ENCODE results near the gene RERE.

DNA sequence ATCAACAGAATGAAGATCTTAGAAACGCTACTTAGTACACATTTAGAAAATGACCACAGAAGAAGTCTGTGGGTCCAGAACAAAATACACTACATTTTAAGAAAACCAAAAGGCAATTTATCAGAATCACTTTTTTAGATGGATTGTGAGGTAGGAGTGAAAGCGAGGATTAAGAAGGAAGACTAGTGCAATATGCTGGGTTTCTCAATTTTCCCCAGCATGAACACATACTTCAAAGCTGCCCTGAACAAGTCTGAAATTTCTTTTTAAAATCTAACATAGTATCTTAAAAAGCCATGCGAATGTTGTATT is 299.0 kb downstream of the RERE start:
- TF ChIP-seq, protein P1, sequence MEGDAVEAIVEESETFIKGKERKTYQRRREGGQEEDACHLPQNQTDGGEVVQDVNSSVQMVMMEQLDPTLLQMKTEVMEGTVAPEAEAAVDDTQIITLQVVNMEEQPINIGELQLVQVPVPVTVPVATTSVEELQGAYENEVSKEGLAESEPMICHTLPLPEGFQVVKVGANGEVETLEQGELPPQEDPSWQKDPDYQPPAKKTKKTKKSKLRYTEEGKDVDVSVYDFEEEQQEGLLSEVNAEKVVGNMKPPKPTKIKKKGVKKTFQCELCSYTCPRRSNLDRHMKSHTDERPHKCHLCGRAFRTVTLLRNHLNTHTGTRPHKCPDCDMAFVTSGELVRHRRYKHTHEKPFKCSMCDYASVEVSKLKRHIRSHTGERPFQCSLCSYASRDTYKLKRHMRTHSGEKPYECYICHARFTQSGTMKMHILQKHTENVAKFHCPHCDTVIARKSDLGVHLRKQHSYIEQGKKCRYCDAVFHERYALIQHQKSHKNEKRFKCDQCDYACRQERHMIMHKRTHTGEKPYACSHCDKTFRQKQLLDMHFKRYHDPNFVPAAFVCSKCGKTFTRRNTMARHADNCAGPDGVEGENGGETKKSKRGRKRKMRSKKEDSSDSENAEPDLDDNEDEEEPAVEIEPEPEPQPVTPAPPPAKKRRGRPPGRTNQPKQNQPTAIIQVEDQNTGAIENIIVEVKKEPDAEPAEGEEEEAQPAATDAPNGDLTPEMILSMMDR (conservative IDR thresholded peaks at IDR 0.05), result no peak
- no peak for TF ChIP-seq EZH2 (IDR thresholded peaks at IDR 0.05; ENCODE audit: low read depth)

Measured in PC-9 (cell line).